Gastroesophageal sphincter (tissue), 3 donors: ENCODE measurements around the gene PTX3.

Experiments used
- POLR2A ChIP-seq, 2 donors: fragments of 450-650 bp; IDR thresholded peaks; one replicate each; pipeline ENCODE4 v1.6.1; 2017; ENCODE audit warnings: antibody characterized with exemption in 2 of 2, mild to moderate bottlenecking in 2 of 2, moderate library complexity in 1 of 2
- TF ChIP-seq, protein P1 (sequence below), 4 experiments: fragments of 200-600 bp in 2 of 4; fragments of 450-650 bp in 2 of 4; sonication (generic) in 1 of 4; IDR thresholded peaks; one replicate each; pipeline ENCODE4 v1.5.1; 2017 to 2019; ENCODE audit warnings: antibody characterized with exemption in 4 of 4, mild to moderate bottlenecking in 2 of 4, moderate library complexity in 2 of 4

DNA sequence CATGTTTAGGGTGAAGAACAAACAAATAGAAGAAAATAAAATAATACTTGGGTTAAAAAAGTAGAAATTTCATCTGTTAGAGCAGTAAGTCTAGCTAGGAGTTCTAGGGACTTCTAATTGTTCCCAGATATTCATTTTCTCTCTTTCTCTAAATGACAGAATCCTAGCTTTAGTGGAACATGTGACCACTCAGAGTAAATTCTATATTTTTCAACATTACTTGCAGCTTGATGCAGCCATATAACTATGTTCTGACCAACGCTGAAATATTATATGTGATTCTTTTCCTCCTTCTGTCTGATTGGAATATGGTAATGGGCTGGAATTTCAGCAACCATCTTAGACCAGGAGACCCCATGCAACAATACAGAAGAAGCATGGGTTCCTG lies 8.1 kb downstream of the PTX3 start:
- no peak for TF ChIP-seq POLR2A (IDR thresholded peaks at IDR 0.05)
- TF ChIP-seq, protein P1, sequence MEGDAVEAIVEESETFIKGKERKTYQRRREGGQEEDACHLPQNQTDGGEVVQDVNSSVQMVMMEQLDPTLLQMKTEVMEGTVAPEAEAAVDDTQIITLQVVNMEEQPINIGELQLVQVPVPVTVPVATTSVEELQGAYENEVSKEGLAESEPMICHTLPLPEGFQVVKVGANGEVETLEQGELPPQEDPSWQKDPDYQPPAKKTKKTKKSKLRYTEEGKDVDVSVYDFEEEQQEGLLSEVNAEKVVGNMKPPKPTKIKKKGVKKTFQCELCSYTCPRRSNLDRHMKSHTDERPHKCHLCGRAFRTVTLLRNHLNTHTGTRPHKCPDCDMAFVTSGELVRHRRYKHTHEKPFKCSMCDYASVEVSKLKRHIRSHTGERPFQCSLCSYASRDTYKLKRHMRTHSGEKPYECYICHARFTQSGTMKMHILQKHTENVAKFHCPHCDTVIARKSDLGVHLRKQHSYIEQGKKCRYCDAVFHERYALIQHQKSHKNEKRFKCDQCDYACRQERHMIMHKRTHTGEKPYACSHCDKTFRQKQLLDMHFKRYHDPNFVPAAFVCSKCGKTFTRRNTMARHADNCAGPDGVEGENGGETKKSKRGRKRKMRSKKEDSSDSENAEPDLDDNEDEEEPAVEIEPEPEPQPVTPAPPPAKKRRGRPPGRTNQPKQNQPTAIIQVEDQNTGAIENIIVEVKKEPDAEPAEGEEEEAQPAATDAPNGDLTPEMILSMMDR (IDR thresholded peaks at IDR 0.05), result no peak
